ENCODE measurements around the gene PPIL3. TPM values are rescaled to one million over a fixed set of nuclear protein-coding genes. Genes with fewer than 3 reads are reported as not detected.

PPIL3 gene
- total RNA-seq, 1 donor from 2014 or later = 27.3 TPM

DNA sequence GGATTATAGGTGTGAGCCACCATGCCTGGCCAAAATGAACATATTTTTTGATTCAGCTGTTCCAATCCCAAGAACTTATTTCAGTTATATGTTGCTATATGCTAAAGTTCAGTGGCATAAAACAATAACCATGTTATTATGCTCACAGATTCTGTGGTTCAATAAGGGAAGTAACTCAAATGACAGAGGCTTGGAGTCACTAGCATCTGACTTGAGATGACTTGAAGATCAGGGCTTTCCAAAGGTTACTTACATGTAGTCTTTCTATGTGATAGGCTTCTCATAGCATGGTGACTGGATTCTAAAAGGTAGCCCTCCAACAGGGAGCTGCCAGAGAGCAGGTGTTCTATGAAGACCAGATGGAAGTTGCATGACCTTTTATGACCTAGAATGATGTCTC lies 41.6 kb downstream of the PPIL3 start:
- Histone ChIP-seq H3K27ac (replicated peaks) (no peak overlapping the region), H3K4me1 (no peaks in the 10 kb centered on the region), H3K36me3 (peaks cover 18% of the 10 kb centered on the region), H3K4me3 (no peak overlapping the region), H3K27me3 (ENCODE audit: low read depth) (no peaks in the 10 kb centered on the region), H3K9me3 (replicated peaks) (no peaks in the 10 kb centered on the region)
- intact Hi-C loops (cut with micrococcal nuclease) = no loop called here
- TF ChIP-seq, protein P1, sequence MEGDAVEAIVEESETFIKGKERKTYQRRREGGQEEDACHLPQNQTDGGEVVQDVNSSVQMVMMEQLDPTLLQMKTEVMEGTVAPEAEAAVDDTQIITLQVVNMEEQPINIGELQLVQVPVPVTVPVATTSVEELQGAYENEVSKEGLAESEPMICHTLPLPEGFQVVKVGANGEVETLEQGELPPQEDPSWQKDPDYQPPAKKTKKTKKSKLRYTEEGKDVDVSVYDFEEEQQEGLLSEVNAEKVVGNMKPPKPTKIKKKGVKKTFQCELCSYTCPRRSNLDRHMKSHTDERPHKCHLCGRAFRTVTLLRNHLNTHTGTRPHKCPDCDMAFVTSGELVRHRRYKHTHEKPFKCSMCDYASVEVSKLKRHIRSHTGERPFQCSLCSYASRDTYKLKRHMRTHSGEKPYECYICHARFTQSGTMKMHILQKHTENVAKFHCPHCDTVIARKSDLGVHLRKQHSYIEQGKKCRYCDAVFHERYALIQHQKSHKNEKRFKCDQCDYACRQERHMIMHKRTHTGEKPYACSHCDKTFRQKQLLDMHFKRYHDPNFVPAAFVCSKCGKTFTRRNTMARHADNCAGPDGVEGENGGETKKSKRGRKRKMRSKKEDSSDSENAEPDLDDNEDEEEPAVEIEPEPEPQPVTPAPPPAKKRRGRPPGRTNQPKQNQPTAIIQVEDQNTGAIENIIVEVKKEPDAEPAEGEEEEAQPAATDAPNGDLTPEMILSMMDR (IDR thresholded peaks at IDR 0.05; ENCODE audit: borderline replicate concordance) = no peak
- DNase-seq = no peak

DNA sequence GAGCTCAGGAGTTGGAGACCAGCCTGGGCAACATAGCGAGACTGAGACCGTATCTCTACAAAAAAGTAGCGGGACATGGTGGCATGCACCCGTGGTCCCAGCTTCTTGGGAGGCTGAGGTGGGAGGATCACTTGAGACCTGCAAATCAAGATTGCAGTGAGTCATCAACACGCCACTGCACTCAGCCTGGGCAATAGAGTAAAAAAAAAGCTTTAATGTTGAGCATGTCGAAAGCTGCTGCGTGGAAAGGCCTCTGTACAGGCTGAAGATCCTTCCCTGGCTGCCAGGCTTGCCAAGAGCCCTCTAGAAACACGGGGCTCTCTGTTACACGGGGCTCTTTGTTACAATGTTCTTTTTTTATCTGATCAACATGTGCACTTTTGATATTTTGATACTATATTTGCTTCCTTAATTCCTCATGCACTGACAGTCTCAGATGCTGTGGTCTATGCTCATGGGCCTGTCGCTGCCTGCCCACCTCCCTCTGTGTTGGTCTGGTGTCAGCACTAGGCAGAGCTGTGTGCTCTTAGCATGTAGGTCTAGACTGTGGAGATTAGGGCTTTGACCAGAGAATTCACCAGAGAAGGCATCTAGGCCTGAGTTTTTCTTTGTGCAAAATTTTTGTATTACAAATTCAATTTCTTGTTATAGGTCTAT lies 43.1 kb downstream of the PPIL3 start:
- Histone ChIP-seq H3K27ac (replicated peaks) (no peak overlapping the region), H3K4me1 (no peaks in the 10 kb centered on the region), H3K27me3 (ENCODE audit: low read depth) (no peaks in the 10 kb centered on the region), H3K36me3 (peaks cover 3% of the 10 kb centered on the region), H3K4me3 (no peak overlapping the region), H3K9me3 (replicated peaks) (no peaks in the 10 kb centered on the region)
- DNase-seq = no peak
- intact Hi-C loops (cut with micrococcal nuclease) = no loop called here
- TF ChIP-seq, protein P1 (IDR thresholded peaks at IDR 0.05; ENCODE audit: borderline replicate concordance) = no peak

GRCh38 chr2:200845194-200845593 lies 43.7 kb downstream of the PPIL3 start:
- TF ChIP-seq, protein P1 (IDR thresholded peaks at IDR 0.05; ENCODE audit: borderline replicate concordance) = no peak
- Histone ChIP-seq H3K27ac (replicated peaks) (no peak overlapping the region), H3K4me3 (no peak overlapping the region), H3K4me1 (no peaks in the 10 kb centered on the region), H3K9me3 (replicated peaks) (no peaks in the 10 kb centered on the region), H3K36me3 (no peaks in the 10 kb centered on the region), H3K27me3 (ENCODE audit: low read depth) (no peaks in the 10 kb centered on the region)
- no peak for DNase-seq
- intact Hi-C loops (cut with micrococcal nuclease) = no loop called here

DNA sequence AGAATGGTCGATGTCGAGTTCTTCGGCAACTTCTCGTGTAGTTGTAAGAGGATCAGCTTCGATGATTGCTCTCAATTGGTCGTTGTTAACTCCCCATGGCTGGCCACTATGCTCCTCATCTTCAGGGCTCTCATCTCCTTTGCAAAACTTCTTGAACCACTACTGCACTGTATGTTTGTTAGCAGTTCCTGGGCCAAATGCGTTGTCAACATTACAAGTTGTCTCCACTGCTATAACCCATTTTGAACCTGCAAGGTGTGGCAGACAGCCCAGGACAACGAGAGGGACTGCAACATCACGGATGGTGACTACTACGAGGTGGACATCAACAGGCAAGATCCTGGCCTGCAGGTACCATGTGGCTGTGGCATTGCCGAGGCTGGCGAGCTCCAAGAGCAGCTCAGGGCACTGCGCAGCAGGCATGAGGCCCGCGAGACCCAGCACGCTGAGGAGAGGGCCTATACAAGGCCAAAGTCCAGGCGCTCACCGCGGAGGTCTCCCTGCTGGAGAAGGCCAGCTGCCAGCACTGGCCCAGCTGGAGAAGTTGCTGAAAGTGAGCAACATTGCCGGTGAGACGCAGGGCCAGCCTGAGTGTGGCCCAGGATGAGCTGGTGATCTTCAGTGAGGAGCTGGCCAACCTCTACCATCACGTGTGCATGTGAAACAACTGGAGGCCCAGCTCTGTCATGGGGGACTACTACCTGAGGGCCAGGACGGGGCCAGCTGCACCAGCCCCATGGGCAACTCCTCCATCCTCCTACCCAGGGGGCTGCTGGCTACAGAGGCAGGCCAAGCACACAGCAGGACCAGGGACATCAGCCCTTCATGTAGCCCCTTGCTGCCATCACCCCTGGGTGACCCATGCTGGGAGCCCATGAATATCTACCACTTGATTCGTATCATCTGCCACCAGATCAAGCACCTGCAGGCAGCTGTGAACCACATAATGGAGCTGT lies 44.6 kb downstream of the PPIL3 start:
- Histone ChIP-seq H3K4me3 (no peak overlapping the region), H3K27me3 (ENCODE audit: low read depth) (no peaks in the 10 kb centered on the region), H3K36me3 (no peaks in the 10 kb centered on the region), H3K4me1 (no peaks in the 10 kb centered on the region), H3K9me3 (replicated peaks) (no peaks in the 10 kb centered on the region), H3K27ac (replicated peaks) (no peak overlapping the region)
- no peak for DNase-seq
- intact Hi-C loops (cut with micrococcal nuclease) = no loop called here
- TF ChIP-seq, protein P1 (IDR thresholded peaks at IDR 0.05; ENCODE audit: borderline replicate concordance) = no peak

GRCh38 chr2:200839513-200839912 lies 49.4 kb downstream of the PPIL3 start:
- Histone ChIP-seq H3K27ac (replicated peaks) (no peak overlapping the region), H3K36me3 (no peaks in the 10 kb centered on the region), H3K4me3 (no peak overlapping the region), H3K4me1 (no peaks in the 10 kb centered on the region), H3K9me3 (replicated peaks) (peaks cover 26% of the 10 kb centered on the region), H3K27me3 (ENCODE audit: low read depth) (no peaks in the 10 kb centered on the region)
- no peak for DNase-seq
- TF ChIP-seq, protein P1 (IDR thresholded peaks at IDR 0.05; ENCODE audit: borderline replicate concordance) = no peak
- intact Hi-C loops (cut with micrococcal nuclease) = no loop called here

Measured in left ventricle myocardium inferior (tissue), 1 donor.